Osteoblast (primary cell): ENCODE data around the gene PIP5KL1. TPM values are rescaled to one million over a fixed set of nuclear protein-coding genes. Genes with fewer than 3 reads are reported as not detected.

Experiments
- DNase-seq: peaks from one replicate; pipeline ENCODE4 v3.0.0; 2011; ENCODE audit warnings: low spot score, mixed read lengths; ENCODE audit not compliant: insufficient read length; ENCODE audit errors: missing footprints
- H2AFZ ChIP-seq: 2 replicates; pipeline ENCODE4 v1.6.0; 2011; ENCODE audit warnings: mild to moderate bottlenecking, low read length
- H3K27ac ChIP-seq: 2 replicates; pipeline ENCODE4 v1.5.1; 2011; ENCODE audit warnings: mild to moderate bottlenecking, low read depth, low read length, moderate library complexity
- H3K27me3 ChIP-seq: 2 replicates; pipeline ENCODE4 v1.6.0; 2012; ENCODE audit warnings: mild to moderate bottlenecking, control low read depth, inconsistent platforms, low read length, moderate library complexity; ENCODE audit not compliant: insufficient read depth
- H3K36me3 ChIP-seq: 2 replicates; pipeline ENCODE4 v1.5.1; 2011; ENCODE audit warnings: mild to moderate bottlenecking, low read length, control low read depth, moderate library complexity; ENCODE audit not compliant: insufficient read depth
- H3K4me1 ChIP-seq: 2 replicates; pipeline ENCODE4 v1.5.1; 2011; ENCODE audit warnings: mild to moderate bottlenecking, low read length, control low read depth, moderate library complexity; ENCODE audit not compliant: insufficient read depth
- H3K4me2 ChIP-seq: 2 replicates; pipeline ENCODE4 v1.6.0; 2011; ENCODE audit warnings: mild to moderate bottlenecking, low read length; ENCODE audit not compliant: insufficient read depth
- H3K4me3 ChIP-seq: fragments of 200-600 bp; sonication (generic); 3 replicates; pipeline ENCODE4 v1.5.1; 2012; ENCODE audit warnings: mild to moderate bottlenecking, low read length, inconsistent platforms; ENCODE audit not compliant: insufficient read depth
- H3K79me2 ChIP-seq: 2 replicates; pipeline ENCODE4 v1.6.0; 2012; ENCODE audit warnings: mild to moderate bottlenecking, low read length, control low read depth, inconsistent platforms; ENCODE audit not compliant: insufficient read depth
- H3K9me3 ChIP-seq: 2 replicates; pipeline ENCODE4 v1.5.1; 2011; ENCODE audit warnings: low read depth, low read length, control low read depth
- H4K20me1 ChIP-seq: 2 replicates; pipeline ENCODE4 v1.6.0; 2012; ENCODE audit warnings: mild to moderate bottlenecking, low read length, control low read depth; ENCODE audit not compliant: insufficient read depth
- CTCF ChIP-seq: IDR thresholded peaks from 2 replicates; pipeline ENCODE4 v1.5.1; 2011; ENCODE audit warnings: mild to moderate bottlenecking, low read depth, low read length, moderate library complexity; ENCODE audit errors: extremely low read depth
- total RNA-seq: library from RNA; depleted of rRNA; stranded (reverse); fragments of >200 nt; gene quantifications from 2 replicates; pipeline ENCODE4 v1.2.3, GENCODE V29; 2012

PIP5KL1 gene
- total RNA-seq, 1 donor: 2.2 TPM

- no peaks in the 10 kb centered on the region for H3K9me3 ChIP-seq
- peaks cover 8% of the 10 kb centered on the region for H4K20me1 ChIP-seq
- H3K27me3 ChIP-seq: no peaks in the 10 kb centered on the region
- H3K27ac ChIP-seq: no peak overlapping the region
- H3K4me2 ChIP-seq: no peak overlapping the region
- H3K4me3 ChIP-seq: no peak overlapping the region
- no peak for DNase-seq
- peaks cover 22% of the 10 kb centered on the region for H3K79me2 ChIP-seq
- H3K36me3 ChIP-seq: no peaks in the 10 kb centered on the region
- no peak for TF ChIP-seq CTCF
- H3K4me1 ChIP-seq: peaks cover 25% of the 10 kb centered on the region
- no peak overlapping the region for H2AFZ ChIP-seq
Observed at GRCh38 chr9:127880143-127880542, 50.4 kb downstream of the PIP5KL1 start.

GRCh38 chr9:127878652-127879390 lies 51.8 kb downstream of the PIP5KL1 start:
- Histone ChIP-seq H4K20me1 (peaks cover 13% of the 10 kb centered on the region), H3K9me3 (no peaks in the 10 kb centered on the region), H3K4me3 (no peak overlapping the region), H2AFZ (no peak overlapping the region), H3K4me1 (peaks cover 38% of the 10 kb centered on the region), H3K27me3 (no peaks in the 10 kb centered on the region), H3K4me2 (no peak overlapping the region), H3K79me2 (peaks cover 34% of the 10 kb centered on the region), H3K36me3 (no peaks in the 10 kb centered on the region), H3K27ac (no peak overlapping the region)
- TF ChIP-seq CTCF: no peak
- DNase-seq: peak; percentile 44

- peak; percentile 50 for DNase-seq
- Histone ChIP-seq H3K9me3 (no peaks in the 10 kb centered on the region), H3K27ac (peak overlapping the region; percentile 28), H3K79me2 (peaks cover 34% of the 10 kb centered on the region), H3K27me3 (no peaks in the 10 kb centered on the region), H3K4me2 (peak overlapping the region; percentile 97), H3K36me3 (peaks cover under 1% of the 10 kb centered on the region), H2AFZ (no peak overlapping the region), H3K4me1 (peaks cover 43% of the 10 kb centered on the region), H3K4me3 (peak overlapping the region; percentile 81), H4K20me1 (peaks cover 15% of the 10 kb centered on the region)
- TF ChIP-seq CTCF: no peak
Observed at GRCh38 chr9:127878001-127878651, 52.5 kb downstream of the PIP5KL1 start.

GRCh38 chr9:127877566-127877998 lies 53.0 kb downstream of the PIP5KL1 start, which contains the start of gene AK1:
Gene AK1, minus strand, starts transcription at chr9:127877675. Its CDS starts 3,058 bp downstream, at chr9:127874617.
- Histone ChIP-seq H3K36me3 (peaks cover 6% of the 10 kb centered on the region), H3K27me3 (no peaks in the 10 kb centered on the region), H2AFZ (peak within 1 kb of the TSS; percentile 72), H3K4me3 (peak within 1 kb of the TSS; percentile 81), H3K9me3 (no peaks in the 10 kb centered on the region), H3K4me2 (peak within 1 kb of the TSS; percentile 97), H3K27ac (peak within 1 kb of the TSS; percentile 65), H4K20me1 (peaks cover 15% of the 10 kb centered on the region), H3K4me1 (peaks cover 43% of the 10 kb centered on the region), H3K79me2 (peaks cover 34% of the 10 kb centered on the region)
- TF ChIP-seq CTCF: no peak
- DNase-seq: peak; percentile 98
